HL-60 (cell line): ENCODE measurements around the gene NHSL1.
A peak's percentile ranks its signal among the peaks of the same experiment; 100 is the strongest.

Source experiments
- DNase-seq, 2 experiments: peaks; one replicate each; pipeline ENCODE4 v3.0.0-alpha.2; 2010 to 2020; ENCODE audit warnings: low read depth in 1 of 2, low spot score in 1 of 2
- H3K27ac ChIP-seq: fragments of 250-450 bp; sonication (Bioruptor Pico); replicated peaks from 2 replicates; pipeline ENCODE4 v1.5.1; 2020; ENCODE audit warnings: mild to moderate bottlenecking, moderate library complexity
- H3K27me3 ChIP-seq: fragments of 250-450 bp; sonication (Bioruptor Pico); 2 replicates; pipeline ENCODE4 v1.5.1; 2021; ENCODE audit warnings: mild to moderate bottlenecking, moderate library complexity; ENCODE audit not compliant: insufficient read depth, poor library complexity, severe bottlenecking
- H3K4me3 ChIP-seq: replicated peaks from 2 replicates; pipeline ENCODE4 v1.5.1; 2011; ENCODE audit warnings: mild to moderate bottlenecking, control low read depth, low read length; ENCODE audit not compliant: insufficient read depth
- GABPA ChIP-seq: IDR thresholded peaks from 2 replicates; pipeline ENCODE4 v1.6.1; 2012; ENCODE audit warnings: low read depth
- POLR2AphosphoS5 ChIP-seq: IDR thresholded peaks from 2 replicates; pipeline ENCODE4 v1.6.1; 2012; ENCODE audit warnings: low read depth
- SPI1 ChIP-seq: IDR thresholded peaks from 2 replicates; pipeline ENCODE4 v1.6.1; 2012; ENCODE audit warnings: low read depth, mild to moderate bottlenecking, borderline replicate concordance
- TF ChIP-seq, protein P1 (sequence below): IDR thresholded peaks from 2 replicates; pipeline ENCODE4 v1.6.1; 2012; ENCODE audit warnings: low read depth; ENCODE audit not compliant: insufficient replicate concordance
- TF ChIP-seq, protein P2 (sequence below): IDR thresholded peaks from one replicate; pipeline ENCODE4 v1.5.1; 2011; ENCODE audit warnings: low read length, control low read depth, inconsistent platforms; ENCODE audit not compliant: insufficient read depth

NHSL1 gene

DNA sequence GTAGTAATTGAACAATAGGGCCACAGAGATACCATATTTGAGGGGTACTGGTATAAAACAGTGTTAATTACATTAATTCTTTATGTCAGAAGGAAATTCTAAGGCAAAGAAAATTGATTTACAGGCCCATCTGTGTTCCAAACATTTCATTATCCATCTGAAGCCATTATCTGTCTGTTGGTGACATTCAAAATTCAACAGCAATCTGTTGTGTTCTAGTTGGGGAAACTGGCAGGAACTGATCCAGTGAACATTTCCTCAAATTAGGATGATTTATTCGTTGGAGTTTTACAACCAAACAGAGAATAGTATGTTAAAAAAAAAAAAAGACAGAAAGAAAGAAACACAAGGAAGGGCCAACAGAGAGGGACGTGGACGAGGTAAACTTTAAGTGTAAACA lies 65.2 kb downstream of the NHSL1 start:
- DNase-seq: no peak
- Histone ChIP-seq H3K27me3 (no peaks in the 10 kb centered on the region), H3K4me3 (no peak overlapping the region), H3K27ac (no peak overlapping the region)
- no peak for TF ChIP-seq GABPA

DNA sequence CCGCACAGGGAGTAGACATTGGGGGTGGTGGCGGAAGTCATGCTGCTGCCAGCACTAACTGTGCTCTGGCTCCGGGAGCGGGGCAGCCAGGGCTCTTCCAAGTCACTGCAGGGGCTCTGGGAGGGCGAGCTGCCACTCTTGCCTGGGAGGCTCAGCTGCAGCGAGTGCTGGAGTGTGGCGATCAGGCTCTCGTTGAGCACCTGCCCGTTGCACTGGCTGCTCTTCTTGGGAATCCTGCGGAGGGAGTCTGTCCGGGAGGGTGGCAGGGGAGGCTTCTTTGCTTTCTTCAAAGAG lies 67.3 kb downstream of the NHSL1 start:
- no peak overlapping the region for H3K4me3 ChIP-seq
- H3K27ac ChIP-seq: no peak overlapping the region
- TF ChIP-seq, protein P1, sequence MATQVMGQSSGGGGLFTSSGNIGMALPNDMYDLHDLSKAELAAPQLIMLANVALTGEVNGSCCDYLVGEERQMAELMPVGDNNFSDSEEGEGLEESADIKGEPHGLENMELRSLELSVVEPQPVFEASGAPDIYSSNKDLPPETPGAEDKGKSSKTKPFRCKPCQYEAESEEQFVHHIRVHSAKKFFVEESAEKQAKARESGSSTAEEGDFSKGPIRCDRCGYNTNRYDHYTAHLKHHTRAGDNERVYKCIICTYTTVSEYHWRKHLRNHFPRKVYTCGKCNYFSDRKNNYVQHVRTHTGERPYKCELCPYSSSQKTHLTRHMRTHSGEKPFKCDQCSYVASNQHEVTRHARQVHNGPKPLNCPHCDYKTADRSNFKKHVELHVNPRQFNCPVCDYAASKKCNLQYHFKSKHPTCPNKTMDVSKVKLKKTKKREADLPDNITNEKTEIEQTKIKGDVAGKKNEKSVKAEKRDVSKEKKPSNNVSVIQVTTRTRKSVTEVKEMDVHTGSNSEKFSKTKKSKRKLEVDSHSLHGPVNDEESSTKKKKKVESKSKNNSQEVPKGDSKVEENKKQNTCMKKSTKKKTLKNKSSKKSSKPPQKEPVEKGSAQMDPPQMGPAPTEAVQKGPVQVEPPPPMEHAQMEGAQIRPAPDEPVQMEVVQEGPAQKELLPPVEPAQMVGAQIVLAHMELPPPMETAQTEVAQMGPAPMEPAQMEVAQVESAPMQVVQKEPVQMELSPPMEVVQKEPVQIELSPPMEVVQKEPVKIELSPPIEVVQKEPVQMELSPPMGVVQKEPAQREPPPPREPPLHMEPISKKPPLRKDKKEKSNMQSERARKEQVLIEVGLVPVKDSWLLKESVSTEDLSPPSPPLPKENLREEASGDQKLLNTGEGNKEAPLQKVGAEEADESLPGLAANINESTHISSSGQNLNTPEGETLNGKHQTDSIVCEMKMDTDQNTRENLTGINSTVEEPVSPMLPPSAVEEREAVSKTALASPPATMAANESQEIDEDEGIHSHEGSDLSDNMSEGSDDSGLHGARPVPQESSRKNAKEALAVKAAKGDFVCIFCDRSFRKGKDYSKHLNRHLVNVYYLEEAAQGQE: no peak
- TF ChIP-seq, protein P2, sequence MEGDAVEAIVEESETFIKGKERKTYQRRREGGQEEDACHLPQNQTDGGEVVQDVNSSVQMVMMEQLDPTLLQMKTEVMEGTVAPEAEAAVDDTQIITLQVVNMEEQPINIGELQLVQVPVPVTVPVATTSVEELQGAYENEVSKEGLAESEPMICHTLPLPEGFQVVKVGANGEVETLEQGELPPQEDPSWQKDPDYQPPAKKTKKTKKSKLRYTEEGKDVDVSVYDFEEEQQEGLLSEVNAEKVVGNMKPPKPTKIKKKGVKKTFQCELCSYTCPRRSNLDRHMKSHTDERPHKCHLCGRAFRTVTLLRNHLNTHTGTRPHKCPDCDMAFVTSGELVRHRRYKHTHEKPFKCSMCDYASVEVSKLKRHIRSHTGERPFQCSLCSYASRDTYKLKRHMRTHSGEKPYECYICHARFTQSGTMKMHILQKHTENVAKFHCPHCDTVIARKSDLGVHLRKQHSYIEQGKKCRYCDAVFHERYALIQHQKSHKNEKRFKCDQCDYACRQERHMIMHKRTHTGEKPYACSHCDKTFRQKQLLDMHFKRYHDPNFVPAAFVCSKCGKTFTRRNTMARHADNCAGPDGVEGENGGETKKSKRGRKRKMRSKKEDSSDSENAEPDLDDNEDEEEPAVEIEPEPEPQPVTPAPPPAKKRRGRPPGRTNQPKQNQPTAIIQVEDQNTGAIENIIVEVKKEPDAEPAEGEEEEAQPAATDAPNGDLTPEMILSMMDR: no peak
- TF ChIP-seq POLR2AphosphoS5: no peak
- no peak for TF ChIP-seq SPI1
- TF ChIP-seq GABPA: no peak
- no peak for DNase-seq
- H3K27me3 ChIP-seq: no peaks in the 10 kb centered on the region

DNA sequence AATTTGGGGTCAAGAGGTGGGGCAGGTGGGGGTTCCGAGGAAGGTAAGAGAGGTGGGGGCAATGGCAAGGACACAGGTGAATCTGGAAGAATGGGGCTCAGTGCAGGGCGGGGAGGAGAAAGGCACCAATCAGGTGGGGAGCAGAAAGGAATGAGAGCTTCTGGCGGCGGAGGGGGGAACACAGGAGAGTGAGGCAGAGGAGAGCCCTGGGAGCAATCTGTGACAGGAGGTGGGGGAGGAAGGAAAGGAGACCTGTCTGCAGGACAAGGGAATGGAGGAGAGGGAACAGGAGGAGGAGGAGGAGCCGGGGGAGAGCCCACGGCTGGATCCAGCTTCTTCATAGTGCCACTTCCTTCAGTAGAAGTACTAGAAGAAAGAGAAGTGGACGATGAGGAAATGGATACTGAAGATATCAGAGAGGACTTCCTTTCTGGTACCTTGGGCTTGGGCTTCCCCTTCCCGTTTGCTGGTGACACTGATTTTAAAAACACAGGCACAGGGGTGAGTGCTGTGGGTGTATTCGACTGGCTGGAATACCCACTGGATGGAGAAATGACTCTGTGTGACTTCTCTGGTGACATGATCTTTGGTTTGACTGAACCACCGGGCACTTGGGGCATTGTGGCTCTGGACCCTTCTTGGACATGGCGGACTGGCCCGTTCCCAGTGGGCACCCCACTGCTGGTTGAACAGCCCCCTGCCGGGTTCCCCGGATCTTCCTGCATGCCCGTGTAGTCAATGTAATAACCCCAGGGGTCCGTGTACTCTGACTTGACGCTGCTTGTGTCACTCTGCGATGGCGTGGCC lies 67.8 kb downstream of the NHSL1 start:
- Histone ChIP-seq H3K27me3 (no peaks in the 10 kb centered on the region), H3K4me3 (no peak overlapping the region), H3K27ac (no peak overlapping the region)
- DNase-seq: peak in 1 of 2 experiments; percentile 46
- peak; percentile 95 for TF ChIP-seq SPI1
- TF ChIP-seq, protein P2: no peak
- TF ChIP-seq GABPA: no peak
- TF ChIP-seq POLR2AphosphoS5: no peak

DNA sequence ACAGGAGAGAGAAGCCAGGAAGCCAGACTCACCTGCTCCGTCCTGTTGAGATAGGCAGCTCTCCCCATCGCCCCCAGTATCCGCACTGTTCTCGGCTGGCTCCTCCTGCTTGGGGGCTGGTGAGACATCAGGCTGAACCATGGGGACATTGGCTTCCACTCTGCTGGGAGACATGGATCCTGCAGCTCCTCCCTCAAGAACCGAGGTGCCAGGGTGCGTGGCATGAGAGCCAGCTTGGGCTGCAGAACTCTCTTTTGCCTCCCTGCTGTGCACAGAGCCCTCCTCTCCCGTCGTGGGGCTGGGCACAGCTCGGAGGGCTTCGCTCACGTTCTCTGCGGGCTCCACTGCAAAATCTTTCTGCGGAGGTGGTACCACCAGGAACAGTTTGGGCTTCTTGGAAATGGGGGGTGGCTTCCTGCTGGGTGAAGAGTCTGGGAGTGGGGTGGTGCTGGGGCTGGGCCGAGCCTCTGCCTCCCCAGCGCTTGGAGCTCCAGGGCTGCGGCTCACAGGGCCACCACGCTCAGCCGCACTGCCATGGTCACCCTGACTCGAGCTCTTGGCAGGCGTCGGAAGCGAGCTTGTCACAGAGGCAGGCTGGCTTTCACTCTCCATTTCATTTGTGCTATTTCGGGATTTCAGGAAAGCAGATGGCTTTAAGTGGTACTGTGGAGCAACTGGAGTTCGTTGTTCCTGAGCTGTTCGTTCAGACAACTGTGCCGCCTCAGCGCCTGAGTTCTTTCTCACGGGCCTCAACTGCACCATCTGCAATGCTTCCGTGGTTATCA lies 68.7 kb downstream of the NHSL1 start:
- TF ChIP-seq GABPA (no peak), SPI1 (no peak), POLR2AphosphoS5 (no peak)
- TF ChIP-seq, protein P1: no peak
- TF ChIP-seq, protein P2: no peak
- DNase-seq: no peak
- Histone ChIP-seq H3K4me3 (no peak overlapping the region), H3K27me3 (no peaks in the 10 kb centered on the region), H3K27ac (no peak overlapping the region)
